Iris pigment epithelial cell (primary cell): ENCODE measurements around the gene GYPC.
"Not testable (repeated sequence)": the region's sequence is repeated elsewhere in the genome, so short reads cannot be mapped to it uniquely, and the experiment has no call there.

ENCODE experiments used
- DNase-seq: peaks from one replicate; pipeline ENCODE4 v3.0.0-alpha.2; 2011; ENCODE audit warnings: low read depth

GYPC gene

DNA sequence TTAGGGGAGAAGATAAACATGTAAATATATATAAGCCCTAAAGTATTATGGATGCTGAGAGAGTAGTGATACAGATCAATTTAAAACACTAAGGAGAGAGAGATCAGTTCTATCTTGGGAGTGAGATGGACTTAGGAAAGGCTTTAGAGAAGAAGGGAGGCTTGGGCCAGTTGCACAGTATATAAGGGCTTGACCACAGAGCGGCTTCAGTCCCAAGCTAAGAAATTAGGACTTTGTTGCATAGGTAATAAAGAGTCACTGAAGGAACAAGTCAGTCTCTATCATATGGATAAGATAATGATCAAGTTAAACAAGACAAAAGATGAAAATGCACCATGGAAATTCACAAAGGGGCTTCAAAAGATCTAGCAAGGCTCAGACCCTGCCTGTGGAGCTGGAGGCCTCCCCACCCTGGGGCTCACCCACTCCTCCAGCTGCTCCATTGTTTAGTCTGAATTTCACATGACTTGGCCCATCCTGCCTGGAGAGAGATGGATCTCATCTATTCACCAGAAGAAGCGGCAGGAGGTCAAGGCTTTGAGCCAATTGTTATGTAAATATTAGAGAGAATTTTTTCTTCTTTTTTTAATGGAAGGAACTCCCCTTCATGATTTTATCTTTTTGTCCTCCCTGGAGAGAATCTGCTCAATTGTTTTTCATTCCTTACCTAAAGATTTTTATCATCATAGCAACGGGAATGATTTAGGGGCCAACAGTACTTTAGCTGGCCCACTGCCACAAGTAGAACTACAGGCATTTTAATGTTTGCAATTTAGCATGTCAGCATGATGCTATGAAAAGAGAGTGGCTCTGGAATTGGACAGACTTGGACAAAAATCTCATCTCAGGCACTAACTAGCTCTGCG lies 44.0 kb downstream of the GYPC start:
- DNase-seq: peak; percentile 23

DNA sequence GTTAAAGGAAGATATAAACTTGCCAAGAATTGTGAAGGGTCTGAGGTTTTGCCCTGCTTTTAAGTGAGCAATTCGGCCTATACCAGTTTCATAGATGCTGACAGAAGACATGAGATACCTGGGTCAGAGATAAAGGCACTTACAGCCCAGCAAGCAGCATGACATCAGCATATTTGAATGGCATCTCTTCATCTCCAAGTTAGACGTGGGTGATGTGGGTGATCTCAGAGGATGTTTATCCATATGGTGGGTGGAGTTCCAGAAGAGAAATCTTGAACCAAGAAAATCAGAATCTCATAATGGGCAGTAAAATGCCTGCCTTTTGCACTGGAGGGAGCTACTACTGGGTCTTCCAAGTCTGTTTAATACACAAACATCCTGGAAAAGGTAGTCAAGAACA lies 44.7 kb downstream of the GYPC start:
- peak; percentile 74 for DNase-seq

DNA sequence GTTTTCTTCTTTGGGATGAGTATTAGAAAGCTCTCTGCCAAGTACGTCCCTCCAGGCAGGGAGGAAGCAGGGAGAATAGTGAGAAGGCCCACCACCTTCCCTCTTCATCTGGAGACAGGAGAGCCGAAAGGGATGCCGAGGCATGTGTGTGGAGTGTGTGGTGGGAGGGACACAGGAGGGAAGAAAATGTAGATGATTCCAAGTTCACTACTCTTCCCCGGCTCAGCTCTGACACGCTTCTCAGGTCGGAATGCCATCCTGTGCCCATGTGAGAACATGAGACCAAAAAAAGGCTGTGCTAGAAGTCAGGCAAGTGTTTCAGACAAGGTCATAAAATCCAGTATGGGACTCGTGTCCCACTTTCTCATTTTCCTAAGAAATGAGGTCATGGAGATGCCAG lies 47.4 kb downstream of the GYPC start:
- DNase-seq: no peak

DNA sequence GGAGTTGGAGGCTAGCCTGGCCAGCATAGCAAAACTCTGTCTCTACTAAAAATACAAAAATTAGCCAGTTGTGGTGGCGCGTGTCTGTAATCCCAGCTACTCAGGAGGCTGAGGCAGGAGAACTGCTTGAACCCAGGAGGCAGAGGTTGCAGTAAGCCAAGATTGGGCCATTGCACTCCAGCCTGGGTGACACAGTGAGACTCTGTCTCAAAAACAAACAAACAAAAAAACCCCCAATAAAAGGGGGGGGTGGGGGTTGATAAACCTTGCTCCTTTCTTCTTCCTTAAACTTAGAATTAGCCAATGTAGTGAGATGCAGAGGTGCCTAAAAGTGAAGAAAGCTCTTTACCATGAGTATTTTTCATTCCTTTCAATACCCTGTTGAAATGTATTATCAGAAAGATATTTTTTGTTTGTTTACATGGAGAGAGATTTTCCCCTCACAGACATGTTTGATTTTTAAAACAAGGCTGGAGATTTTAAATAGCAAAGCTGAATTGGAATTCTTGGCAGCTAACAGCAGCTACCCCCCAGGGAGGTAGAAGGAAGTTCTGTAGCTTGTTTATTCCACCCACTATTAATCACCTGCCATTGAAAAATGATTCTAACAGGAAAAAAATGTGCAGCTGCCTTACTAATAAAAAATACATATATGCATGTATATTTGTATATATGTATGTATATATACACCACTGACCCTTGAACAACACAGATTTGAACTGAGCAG lies 48.6 kb downstream of the GYPC start:
- DNase-seq: peak; percentile 69

DNA sequence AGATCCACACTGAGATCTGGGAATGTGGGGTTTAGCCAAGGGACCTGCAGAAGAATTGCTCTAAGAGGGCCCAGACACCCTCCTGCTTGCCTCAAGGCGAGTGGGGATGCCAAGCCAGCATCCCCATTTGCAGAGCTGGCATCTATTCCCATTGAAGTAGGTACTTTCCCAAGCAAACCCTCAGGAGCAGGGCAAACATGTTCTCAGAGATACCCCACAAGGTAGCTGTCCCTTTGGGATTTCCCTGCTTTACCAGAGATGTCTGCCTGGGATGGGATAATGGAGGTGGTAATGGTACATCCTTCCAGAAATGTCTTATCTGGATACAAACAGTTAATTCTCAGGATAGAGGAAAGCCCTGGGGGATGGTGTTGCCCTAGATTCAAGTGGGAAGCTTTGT lies 51.2 kb downstream of the GYPC start:
- no peak for DNase-seq

DNA sequence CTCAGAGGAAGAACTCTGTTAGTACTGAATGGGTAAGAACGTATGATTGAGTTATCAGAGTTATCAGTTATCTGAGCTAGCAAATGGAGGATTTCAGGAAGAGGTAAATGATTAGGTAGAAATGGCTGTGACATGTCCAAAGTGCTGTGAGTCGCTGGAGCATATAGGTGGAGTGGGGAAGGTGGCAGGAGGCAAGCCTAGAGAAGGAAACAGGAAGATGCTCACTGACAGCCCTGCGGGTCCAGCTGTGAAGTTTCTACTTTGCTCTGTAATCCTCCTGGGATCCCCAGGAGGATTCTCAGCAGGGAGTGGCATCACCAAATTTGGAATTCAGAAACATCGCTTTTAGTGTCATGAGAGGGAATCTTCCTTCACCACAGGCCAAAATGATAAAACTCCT lies 52.0 kb downstream of the GYPC start:
- DNase-seq: no peak

DNA sequence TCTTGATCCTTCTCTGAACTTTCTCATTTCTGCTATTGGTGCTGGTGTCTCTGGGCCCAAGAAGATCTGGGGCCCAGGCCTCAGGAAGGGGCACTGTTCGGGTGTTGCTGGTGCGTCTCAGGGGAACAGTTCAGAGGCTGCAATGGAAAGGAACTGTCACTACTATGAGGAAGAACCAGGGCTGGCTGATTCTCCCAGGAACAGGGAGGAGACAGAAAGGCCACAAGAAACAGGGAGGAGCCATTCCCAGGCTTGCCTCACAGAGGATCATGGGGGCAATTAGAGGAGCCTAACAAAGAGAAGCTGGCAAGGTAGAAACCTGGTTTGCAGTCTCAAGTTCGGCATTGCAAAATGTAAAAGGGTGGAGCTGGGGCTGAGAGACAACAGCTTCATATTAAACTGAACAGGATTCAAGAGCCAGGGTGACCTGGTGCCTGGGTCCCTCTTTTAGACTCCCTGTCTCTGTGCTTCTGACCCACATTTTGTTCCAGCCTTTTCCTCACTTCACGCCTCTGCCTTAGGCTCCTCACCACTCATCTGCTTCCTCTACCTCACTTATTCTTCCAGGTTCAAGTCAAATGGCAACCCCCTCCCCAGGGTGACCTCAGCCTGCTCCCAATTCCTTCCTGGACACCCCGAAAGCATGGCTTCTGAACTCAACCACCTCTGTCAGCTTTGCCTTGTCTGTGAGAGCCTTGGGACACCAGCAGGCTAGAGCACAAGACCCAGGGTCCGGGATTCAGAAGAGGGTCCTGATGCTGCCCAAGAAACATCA lies 58.4 kb downstream of the GYPC start:
- no peak for DNase-seq

DNA sequence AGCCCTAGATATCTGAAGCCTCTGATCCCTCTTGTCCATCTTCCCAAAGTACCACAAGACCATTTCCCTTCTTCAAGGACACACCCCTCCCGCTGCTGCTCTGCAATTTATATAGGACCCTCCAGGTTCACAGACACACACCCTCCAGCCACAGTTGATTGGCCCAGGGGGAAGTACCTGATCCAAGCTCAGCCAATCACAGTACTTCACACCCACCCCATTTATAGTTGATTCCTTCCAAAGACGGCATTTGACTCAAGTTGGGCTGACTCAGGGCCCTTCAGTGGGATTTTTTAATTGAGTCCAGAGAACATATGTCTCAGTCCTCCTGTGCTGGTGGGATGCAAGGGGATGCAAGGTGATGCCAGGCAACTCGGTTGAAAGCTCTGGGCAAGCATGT lies 59.2 kb downstream of the GYPC start:
- DNase-seq: no peak

DNA sequence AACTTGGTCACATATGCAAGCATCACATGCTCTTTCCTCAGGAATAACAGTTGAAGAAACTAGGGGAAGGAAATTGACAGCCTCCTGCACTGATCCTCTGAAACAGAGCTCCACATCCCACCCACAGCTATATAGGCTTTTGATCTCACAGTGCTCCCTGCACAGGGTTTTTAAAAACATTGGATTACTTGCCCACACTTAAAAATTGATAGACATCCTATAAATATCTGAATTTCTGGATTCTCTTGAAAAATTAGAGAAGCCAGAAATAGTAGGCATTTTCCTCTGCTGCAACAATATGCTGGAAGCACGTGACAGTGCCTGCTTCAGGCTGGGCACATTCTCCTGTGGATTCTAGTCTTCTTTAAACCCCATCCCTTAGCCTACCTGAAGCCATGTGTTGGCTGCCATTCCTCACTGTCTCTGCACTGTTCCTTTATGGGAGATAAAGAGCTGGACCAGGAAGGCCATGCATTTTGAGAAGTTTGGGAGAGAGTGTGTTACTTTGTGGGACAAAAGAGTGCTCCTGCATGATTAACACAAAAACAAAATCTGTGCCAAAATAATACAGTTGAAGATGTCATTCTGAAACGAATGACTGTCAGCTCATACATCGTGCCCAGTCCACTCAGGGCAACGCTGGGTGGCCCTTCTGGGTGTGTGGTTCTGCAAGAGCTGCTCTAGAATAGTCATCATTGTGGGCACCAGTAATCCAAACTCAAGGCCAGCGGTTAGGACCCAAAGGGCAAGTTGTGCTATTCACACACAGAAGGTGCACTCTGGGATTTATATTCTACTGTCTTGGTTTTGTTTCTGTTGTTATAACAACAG lies 59.8 kb downstream of the GYPC start:
- DNase-seq: no peak

DNA sequence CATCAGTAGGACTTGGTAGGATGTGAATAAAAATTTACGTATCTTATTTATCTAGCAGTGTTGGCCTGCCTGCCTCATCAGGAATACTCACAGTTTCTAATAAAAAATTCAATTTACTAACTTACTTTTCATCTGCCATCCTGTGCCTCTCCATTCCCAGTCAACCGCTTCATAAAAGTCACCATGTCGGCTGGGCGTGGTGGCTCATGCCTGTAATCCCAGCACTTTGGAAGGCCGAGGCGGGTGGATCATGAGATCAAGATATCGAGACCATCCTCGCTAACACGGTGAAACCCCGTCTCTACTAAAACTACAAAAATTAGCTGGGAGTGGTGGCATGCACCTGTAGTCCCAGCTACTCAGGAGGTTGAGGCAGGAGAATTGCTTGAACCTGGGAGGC lies 61.3 kb downstream of the GYPC start:
- DNase-seq: not testable (repeated sequence)

DNA sequence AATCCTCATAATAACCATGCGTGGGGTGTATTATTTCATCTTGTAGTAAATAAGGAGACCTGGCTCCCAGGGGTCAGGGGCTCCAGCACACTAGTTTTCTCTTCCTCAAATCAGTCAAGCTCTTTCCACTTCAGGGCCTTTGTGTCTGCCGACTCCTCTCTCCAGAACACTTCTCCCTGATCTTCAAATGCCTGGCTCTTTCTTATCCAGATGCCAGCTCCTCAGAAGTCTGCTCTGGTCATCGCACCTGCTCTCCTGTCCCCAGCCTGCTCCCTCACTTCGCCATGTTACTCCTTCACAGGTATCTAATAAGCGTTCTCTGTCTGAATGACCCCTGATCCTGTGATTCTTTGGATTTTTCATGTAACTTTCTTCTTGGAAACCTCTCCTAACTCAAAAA lies 62.0 kb downstream of the GYPC start:
- DNase-seq: no peak

DNA sequence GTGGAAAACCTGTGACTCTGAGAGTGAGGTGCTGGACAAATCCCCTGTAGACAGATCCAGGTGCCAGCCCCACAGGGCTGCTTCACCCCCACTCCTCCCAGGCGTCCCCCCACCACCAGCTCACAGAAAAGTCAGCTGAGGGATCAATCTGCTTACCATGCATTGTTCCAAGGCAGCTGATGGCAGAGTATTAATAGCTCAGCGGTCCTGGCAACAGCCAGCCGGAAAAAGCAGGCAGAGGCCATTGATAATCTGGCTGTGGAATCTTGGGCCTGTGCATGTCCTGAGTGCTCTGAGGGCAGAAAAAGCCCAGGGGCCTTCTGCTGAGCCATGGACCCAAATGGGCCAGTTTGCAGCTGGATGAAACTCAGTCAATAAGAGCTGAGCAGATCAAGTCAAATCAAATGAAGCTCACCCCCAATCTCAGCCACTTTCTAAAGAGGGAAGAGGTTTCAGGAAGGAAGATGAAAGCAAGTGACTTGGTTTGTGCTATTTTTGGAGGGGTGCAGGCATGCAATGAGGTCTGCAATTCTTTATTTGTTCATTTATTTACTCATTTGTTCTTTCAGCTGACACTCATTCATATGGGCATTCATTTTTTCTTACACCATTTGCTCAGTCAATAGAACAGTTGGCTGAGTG lies 63.4 kb downstream of the GYPC start:
- no peak for DNase-seq

DNA sequence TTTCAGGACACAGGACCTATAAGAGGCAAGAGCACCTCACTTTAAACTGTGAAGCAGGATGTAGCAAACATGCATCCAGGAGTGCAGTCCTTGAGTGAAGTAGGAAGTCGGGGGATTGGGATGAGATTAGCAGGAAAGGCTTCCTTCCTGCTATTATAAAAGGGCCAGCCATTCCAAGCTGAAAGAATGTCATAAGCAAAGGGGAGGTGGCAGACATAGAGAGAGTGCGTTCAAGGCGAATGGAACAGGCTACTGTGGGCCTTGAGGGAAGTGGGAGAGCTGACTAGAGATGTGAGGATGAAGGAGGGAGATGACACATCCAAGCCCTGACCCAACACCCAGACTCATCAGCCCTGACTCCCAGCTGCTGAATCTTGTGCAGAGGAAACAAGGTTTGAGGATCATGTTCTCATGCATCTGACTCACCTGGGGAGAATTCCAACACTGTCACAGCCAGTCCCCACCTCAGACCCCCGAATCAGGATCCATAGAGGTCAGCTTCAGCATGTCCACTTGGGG lies 63.9 kb downstream of the GYPC start:
- peak; percentile 11 for DNase-seq

DNA sequence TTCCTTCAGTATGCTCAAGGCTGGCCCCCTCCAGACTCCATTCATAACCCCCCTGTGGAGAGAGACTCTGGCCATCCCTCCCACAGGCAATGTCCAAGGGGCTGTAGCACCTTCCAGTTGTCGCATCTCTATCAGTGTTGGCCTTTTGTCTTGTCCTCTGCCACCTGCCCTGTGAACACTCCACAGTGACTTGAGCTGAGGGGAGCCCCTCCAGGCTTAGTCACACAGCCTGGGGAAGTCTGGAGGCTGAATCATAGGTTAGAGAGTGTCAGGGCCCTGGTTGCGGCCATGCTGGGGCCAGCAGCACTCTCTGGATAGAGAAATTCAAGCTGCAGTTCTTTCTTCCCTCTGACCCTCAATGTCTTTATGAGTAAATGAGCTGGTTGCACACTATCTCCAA lies 64.7 kb downstream of the GYPC start:
- no peak for DNase-seq

DNA sequence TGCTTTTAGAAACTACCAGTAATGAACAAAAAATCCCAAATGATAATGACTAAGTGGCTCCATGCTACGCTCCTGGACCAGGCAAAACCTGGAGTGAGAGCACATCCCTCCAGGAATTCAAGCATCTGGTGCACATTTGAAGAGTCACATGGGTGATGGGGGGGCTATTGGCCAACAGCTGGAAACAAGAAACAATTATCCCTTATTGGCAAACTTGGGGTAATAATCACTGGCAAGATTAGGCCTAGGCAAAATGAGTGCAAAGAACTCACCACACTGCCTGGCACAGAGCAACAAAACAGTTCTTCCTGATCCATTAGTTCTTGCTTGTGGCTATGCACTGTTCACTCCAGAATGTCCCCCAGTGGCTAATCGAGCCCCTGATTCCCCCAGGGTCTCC lies 66.1 kb downstream of the GYPC start:
- DNase-seq: no peak

DNA sequence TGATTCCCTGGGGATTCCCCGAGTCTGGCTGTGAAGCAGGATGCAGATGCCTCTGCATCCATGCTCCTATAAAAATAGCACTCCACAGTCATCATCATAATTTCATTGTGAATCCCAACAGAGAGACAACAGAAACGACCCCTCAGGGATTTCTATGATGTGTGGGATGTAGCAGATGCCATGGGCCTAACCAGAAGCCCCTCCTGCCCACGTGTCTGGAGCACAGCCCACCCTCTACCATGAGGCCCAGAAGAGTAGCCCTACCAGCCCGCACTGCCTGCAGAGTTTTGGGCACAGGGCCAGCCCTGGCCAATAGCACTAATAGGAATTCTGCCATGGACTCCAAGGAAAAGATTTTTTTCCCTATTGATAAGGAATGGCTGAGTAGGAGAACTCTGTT lies 66.6 kb downstream of the GYPC start:
- no peak for DNase-seq

DNA sequence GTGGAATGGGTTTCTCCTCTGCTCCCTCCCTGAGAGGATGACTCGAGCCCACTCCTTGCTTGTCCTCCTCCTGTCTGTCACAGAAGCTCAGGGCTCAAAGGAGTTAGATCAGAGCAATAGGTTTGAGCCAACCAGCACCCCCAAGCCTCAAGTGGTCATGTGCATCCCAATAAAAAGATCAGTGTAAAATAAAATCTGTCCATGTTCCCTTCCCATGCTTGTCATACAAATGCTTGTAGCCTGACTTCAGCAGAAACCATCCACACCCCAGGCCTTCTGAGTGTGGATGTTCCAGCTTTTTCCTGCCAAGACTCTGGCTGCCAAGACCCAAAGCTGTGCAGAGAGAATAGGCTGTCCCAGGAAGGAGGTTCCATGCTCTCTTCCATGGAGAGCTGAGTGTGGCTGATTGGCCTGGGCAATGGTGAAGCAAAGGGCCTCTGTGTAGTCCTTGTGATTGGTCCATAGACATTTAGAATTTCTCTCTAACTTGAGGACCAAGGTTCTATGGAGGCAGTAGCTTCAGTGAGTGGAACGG lies 67.4 kb downstream of the GYPC start:
- no peak for DNase-seq

DNA sequence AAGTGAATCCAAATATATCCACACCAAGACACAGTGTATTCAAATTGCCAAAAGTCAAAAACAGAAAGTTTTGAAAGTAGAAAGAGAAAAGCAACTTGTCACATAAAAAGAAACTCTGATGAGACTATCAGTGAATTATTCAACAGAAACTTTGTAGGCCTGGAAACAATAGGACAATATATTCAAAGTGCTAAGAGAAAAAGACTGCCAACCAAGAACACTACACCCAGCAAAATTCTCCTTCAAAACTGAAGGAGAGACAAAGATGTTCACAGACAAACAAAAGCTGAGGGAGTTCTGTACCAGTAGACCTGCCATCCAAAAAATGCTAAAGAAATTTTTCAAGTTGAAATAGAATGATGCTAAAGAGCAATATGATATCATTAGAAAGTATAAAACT lies 69.6 kb downstream of the GYPC start:
- no peak for DNase-seq

DNA sequence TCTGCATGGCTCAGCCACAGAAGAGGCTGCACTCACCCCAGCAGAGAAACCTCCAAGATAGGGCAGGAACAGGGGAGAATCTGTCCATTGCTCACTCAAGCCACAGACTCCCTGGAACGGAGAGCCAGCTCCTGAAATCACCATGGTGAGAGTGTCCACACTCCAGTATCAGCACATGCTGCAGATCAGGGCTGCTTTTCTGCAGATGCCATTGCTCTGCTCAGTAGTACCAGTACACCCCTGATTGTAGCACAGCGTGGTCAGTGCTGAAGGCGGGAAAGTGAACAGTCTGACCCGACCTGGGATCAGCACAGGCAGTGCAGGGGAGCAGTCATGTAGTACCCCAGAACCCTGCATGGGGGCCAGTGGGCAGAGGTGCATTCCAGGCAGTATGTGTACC lies 73.9 kb downstream of the GYPC start:
- DNase-seq: no peak

DNA sequence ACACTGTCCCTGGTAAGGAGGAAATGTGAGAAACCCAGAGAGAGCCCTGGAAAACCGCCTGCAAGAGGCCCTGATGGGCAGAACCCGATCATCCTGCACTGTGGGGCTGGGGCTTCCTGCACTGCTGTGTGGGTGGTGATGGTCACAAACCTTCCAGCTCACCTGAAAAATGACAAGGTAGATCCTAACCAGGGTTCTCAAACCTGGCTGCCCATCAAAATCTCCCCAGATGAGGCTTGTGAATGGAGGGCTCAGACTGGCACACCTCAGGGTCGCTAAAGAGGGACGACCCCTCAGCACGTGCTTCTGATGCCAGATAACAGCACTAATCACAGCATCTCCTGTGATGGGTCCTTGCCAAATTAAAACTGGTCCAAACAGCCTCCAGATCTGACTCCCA lies 74.7 kb downstream of the GYPC start:
- DNase-seq: no peak

DNA sequence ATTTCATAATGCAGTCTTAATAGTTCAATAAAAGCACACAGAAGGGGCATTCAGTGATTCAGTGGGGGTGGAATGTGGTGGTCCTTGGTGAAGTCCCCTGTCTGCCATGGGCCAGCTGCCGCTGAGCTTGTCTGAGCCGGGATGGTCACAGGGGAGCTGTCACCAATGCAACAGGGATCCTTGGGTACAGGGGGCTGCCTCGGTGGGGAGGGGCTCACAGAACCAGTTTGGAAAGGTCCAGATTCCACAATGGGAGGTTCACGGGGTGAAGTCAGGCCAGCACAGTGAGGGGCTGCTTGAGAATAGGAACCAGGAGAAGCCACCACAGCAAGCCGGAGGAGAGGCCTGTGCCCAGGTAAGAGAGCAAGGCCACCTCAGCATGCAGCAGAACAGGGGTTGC lies 75.4 kb downstream of the GYPC start:
- DNase-seq: no peak
